HG03095 (cell line): ENCODE results near the gene FBH1.
"Not testable (repeated sequence)": the region's sequence is repeated elsewhere in the genome, so short reads cannot be mapped to it uniquely, and the experiment has no call there.

Experiments used
- ATAC-seq: cut with Tn5 transposase; IDR thresholded peaks from one replicate; pipeline ENCODE4 v1.9.1; 2021; ENCODE audit warnings: moderate library complexity; ENCODE audit not compliant: unreplicated experiment

The FBH1 gene

DNA sequence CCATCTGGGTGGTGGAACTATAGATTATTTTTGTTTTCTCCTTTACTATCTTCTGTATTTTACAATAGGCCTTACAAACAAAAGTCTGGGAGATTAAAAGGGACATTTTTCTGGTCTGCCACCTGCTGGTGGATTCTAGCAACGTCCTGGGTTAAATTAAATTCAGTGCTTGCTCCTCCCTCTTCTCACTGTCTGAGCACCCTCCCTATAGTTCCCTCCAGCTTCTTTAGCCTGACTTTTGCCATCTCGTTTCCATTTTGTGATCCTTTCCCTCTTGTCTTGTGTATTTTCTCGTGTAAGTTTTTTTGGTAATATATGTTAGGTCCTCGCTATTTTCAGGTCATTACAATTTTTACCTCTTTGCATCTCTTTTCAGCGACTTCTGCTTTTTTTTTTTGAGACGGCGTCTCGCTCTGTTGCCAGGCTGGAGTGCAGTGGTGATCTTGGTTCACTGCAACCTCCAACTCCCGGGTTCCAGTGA is 16.5 kb upstream of the FBH1 start:
- ATAC-seq: peak; percentile 66

DNA sequence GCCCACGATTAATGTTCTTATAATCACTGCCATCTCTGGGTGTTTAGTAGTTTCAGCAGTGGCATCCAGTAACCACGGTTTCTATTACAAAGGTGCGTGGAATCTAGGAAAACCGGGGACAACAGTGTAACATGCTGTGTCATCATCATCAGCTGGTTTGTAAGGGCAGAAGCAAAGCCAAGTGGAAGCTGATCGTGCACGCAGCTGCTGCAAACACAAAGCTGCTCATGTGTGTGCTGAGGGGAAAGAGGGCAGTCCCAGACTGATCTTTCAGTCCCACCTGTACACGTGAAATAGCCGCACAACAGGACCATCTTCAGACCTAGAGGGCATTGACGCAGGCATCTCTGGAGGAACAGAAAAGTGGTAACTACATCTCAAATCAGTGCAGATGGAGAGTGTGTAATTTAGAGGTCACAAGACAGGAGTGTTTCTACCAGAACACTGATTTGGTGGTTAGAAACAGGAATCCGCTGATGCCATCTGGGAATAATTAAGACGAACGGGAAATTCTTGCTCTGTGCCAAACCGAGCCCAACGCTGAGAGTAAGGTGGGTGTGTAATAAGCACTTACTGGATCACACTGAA is 13.8 kb upstream of the FBH1 start:
- ATAC-seq: no peak

DNA sequence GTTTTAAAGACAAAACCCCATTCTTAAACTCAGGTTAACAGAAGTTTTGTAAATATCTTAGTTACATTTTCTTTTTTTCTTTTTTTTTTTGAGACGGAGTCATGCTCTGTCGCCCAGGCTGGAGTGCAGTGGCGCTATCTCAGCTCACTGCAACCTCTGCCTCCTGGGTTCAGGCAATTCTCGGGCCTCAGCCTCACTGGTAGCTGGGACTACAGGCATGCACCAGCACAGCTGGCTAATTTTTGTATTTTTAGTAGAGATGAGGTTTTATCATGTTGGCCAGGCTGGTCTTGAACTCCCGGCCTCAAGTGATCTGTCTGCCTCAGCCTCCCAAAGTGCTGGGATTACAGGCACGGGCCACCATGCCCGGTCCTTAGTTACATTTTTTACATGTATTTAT is 13.0 kb upstream of the FBH1 start:
- ATAC-seq: not testable (repeated sequence)

DNA sequence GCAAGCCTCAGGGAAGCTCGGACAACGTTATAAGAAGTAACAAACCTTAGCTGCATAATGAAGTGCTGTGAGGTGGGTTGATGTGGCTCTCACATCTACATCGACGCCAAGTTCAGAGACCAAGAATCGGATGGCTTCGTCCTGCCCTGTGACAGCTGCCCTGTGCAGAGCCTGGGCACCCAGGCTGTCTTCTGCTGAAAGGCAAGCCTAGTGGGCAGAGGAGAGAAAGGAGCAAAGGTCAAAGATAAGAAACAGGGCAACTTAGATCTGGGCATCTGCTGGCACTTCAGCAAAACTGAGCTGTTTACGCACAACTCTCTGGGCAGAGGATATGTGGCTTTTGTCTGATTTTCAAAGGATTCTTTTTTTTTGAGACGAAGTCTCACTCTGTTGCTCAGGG is 7.1 kb upstream of the FBH1 start:
- no peak for ATAC-seq

DNA sequence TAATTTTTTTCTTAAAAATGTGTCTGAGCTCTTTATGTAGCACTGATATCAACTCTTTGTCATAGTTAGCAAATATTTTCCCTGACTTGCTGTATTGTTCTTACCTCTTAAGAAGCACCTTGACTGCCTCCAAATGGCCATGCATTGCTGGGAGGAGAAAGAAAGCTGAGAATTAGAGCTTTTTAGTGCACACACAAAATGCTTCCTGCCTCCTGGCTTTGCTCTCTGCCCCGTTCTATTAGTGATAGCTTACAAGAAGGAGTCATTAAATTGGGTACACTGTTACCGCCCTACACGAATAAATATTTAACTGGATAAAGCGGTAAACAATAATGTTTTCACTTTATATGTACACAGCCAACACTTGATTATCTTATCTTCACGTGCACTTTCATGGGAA is 4.4 kb upstream of the FBH1 start:
- ATAC-seq: no peak

DNA sequence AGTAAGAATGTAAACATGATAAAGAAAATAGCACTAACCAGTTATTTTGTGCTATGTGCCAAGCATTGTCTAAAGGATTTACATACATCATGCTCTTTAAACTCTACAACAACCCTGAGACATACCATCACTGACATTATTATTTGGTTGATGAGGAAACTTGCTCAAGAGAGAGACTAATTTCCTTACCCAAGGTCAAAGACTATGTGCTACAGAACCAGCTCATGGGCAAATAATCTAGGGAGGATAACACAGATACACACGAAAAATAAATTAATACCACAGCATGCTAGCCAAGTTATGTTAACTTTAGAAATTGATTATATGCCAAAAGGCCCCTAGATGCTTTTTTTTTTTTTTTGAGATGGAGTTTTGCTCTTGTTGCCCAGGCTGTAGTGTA is 3.0 kb upstream of the FBH1 start:
- ATAC-seq: no peak

DNA sequence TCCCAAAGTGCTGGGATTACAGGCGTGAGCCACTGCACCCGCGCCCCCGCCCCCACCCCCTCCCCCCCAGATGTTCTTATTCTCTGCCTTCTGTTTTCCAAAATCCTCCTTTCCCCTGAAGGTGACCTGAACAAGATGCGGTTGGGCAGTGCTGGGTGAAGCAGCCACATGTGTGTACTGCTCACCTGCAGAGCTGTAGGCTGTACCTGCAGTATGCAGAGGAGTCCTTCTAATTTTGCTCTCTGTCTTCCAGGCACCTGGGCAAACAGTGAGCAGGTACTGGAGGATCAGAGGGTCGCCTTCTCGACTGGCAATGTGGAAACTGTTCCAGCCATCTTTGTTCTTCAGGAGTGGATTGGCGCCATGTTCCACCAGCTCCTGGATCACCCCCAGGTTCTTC is 2.4 kb upstream of the FBH1 start:
- no peak for ATAC-seq

DNA sequence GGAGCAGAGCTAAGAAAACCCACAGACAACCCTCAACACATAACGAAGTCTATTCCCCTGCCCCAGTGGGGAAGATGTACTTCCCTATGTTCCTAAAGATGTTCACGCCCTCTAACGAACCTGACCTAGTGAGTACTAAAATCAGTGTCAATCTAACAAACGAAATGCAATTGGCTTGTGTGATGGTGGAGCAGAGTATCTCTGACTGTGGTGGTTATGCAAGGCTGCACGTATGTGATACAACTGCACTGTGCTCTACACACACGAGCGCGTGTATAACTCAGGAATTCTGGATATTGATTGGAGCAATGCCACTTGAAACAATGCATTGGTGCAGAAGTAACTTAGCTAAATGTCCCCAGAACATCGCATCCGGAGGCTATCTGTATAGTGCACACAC is 1.7 kb upstream of the FBH1 start:
- ATAC-seq: no peak

DNA sequence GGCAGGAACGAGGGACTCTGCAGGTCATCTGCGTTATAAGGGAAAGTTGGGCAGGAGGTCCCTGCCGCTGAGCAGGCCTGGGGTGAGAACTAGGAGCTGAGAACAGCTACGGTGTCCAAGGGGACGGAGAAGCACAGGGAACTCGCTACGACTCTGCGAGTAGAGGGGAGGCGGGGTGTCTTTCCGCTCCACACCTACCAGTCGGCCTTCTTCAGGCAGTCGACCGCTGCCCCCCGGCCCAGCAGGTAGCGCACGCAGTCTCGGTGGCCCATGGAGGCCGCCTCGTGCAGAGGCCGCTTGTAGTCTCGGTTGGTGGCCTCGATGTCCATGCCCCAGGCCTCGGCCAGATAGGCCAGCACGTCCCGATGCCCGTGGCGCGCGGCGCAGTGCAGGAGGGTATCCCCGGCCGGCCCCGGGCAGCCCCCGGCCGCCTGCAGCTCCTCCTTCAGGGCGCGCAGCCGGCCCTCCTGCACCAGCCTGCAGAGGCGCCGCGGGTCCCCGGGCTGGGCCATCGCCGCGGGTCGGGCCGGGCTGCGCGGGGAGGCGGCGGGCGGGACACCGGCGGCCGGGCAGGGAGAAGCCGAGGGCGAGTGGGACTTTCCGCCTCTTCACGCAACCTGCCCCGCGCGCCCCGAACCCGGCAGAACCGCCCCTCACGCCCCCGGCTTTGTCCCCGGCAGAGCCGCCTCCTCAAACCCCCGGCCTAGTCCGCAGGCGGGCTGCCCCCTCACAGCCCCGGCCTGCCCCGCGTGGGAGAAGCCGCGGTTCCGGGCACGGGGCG is 1.0 kb upstream of the FBH1 start:
- peak; percentile 33 for ATAC-seq

DNA sequence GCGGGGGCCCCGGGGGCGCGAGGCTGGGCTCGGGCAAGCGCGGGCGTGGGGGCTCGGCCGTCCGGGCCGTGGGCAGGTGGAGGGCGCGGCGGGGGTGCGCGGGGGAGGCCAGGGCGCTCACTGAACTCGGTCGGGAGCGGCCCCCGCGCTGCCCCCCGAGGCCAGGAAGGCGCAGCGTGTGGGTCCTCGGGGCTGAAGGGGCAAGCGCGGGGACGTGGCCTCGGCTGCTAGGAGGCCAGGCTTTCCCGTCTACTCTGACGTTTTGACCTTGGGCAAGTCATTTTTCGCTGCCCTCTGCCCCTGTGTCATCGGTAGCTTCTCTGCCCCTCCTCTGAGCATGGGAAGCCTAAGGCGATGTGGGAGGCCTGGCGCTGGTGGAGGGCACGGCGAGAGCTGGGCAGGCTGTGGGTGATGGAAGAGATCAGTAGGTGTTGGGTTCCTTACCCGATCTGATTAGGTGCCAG is 441 bp downstream of the FBH1 start:
- no peak for ATAC-seq

DNA sequence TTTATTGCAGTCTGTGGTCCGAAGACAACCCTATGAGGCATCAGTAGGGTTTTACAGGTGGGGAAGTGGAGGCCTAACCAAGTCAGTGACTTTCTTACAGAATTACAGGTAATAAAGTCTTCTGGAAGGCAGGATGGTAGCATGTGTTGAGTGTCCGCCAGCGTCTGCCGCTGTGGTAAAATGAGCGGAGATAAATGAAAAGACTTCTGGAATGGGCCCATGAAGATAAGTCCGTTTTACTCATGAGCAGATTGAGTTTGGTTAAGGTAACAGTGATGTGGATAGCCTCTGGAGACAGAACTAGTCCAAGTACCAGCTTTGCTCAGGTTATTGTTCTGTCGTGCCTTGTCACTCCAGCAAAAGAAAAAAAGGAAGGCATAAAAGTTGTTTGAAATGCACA is 966 bp downstream of the FBH1 start:
- no peak for ATAC-seq

DNA sequence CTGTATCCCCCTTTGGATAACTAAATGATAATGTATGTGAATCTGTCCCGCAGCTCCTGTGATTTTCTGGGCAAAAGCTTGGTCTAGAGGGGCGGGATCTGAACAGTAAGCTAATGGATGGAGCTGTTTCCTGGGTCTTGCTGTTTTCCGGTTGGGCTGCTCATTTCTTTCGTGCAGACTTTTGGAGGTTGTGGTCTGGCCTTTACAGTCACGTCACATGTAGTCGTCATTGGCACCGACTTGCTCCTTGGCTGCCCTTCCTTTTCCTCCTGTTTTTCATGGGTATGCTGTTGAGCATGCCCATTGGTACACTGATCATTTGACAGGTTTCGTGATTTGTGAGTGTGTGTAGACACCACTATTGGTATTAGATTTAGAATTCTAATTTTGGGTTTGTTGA is 2.0 kb downstream of the FBH1 start:
- ATAC-seq: no peak

DNA sequence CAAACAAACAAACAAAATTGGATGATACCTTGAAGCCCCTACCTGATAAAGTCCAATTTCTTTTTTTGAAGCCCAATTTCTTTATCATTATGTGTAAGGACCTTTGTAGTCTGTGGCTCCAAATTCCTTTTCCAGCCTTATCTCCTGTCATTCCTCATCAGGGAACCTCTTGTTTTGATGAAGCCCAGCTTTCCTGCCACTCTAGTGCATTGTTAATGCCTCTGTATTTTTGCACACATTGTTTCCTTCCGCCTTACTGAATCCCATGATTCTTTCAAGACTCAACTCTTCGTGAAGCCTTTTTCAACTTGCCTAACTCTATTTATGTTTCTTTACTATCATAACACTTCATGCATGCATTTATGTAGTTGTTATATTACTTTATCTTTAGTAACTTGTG is 3.3 kb downstream of the FBH1 start:
- no peak for ATAC-seq

DNA sequence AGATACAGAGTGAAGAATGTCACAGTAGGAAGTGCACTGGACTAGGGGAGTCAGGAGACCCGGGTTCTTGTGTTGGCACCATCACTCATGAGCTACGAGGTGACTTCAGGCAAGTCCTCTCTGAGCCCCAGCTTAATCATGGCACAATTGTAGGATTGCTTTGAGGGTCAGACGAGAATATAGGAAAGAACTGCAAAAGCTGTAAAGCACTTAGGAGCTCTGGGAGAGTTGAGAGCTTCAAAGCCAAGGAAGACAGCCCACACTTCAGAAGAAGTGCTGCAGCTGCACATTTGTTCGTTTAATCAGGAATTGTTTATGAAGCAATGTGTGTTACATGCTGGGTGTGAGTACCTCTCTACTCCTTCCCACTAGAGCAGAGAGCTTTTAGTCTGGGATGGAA is 4.4 kb downstream of the FBH1 start:
- no peak for ATAC-seq

DNA sequence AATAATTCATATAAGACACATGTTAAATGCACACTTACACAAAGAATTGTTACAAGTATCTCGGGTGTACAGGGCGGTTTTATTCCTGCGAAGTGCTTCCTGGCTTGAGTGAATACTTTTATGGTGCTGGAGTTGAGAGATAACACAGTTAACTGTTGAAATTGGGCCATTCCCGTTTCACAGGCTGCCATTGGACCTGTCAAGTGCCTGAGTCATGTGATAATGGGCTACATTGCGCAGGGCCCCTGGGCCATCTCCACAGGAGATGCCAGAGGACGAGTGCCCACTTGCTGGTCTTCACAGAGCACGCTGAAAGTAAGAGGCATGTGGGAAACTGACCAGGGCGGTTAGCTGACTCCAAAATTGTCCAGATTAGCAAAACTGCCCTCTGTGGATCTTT is 4.8 kb downstream of the FBH1 start:
- no peak for ATAC-seq

DNA sequence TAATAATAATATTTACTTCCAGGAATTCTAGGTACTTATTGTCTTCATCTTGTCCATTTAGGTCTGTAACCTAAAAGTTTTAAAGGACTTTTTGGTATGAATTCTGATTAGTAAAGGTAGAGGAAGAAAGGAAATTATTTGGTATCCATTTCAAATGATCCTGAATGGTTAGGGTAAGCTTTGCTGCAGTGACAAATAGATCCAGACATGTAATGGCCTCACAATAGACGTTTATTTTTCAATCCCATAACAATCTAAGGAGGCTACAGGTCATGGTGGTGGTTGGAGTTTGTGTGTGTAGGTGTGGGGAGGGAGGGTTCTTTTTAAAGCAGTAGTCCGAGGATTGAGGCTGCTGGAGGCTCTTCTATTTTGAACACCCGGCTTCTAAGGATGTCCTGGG is 5.3 kb downstream of the FBH1 start:
- no peak for ATAC-seq

DNA sequence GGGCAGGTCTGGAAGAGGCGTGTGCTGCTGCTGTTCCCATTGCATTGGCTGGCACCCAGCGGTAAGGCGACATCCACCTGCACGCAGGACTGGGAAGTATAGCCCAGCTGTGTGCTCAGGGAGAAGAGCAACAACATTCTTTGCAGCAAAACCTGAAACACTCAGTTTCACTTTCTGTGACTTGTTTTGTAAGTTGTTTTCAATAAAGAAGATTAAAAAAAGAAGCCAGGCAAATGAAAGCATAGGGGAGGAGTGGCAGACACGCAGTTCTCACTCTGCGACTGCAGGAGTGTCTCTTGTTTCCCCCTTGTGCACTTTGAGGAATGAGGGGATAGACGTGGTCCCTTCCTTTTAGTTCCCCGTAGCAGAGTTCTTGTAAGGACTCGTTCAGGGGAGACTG is 5.8 kb downstream of the FBH1 start:
- peak; percentile 63 for ATAC-seq

DNA sequence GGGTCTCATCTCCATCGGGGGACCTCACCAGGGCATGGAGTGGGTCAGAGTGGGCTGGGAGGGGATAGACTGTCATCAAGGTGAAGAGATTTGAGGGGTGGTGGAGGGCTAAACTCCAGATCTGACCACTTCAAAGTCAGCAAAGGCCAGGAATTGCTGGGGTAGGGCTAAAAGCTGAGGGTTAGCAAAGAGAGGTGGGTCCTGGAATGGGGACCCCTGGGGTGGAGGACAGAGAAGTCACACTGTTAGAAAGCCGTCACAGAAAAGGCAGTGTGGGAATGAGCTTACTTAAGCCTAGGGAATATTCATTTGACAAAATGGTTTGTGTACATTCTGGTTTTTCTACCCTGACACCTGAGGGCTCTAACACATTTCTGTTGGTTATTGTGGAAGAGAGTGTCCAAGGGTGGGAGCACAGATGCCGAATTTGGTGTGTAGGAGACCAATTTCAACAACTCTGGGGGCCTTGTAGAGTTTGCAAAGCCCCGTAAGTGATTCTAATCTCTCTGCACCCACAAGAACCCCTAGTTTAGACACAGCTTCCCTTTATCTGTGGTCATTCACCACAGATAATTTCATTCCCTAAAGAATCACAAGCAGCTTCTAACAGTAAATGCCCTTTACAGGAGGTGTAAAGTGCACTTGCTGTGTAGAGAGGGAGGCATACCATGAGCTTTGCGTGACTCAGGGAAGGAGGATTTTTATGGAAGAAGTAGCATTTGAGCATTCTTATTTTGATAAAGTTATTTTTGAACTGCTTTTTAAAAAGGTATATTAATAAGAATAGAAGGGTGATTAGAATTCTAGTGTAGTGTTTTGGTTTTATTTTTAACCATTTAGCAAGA is 6.4 kb downstream of the FBH1 start:
- ATAC-seq: no peak

DNA sequence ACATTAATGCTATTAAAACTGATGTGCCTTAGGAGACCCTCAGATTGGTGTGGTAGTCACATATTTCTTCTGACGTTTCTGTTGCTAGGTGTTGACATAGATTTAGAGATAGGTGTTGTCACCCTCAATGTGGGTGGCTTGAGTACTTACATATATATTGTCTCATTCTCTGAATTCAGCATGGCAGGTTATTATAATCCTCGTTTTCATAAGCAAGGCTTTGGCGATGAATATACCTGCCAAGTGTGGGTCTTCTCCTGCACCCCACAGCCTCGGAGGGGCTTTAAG is 7.0 kb downstream of the FBH1 start:
- no peak for ATAC-seq

DNA sequence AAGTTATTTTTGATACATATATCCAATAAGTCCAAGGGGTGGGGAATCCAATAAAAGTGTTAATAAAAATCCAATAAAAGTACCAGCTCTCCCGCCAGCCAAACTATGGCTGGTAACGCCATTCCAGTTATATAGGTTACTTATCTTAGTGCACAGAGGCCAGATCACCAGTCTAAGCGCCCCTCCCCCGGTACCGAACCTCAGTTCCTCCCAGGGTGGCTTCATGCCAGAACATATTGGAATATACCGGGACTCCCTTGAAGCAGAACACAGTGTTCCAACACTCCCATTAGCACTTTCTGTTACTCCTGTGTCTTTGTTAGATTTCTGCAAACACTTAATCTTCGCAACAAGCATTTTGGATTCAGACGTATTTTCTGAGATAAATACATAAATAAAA is 7.5 kb downstream of the FBH1 start:
- ATAC-seq: no peak

DNA sequence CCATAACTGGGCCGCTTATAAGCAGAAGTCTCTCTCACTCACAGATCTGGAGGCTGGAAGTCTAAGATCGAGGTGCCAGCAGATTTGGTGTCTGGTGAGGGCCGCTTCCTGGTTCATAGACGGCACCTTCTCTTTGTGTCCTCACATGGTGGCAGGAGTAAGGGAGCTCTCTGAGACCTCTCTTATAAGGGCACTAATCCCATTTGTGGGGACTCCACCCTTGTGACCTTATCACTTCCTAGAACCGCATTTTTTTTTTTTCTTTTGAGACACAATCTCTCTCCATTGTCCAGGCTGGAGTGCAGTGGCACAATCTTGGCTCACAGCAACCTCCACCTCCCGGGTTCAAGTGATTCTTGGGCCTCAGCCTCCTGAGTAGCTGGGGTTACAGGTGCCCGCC is 8.1 kb downstream of the FBH1 start:
- ATAC-seq: no peak

DNA sequence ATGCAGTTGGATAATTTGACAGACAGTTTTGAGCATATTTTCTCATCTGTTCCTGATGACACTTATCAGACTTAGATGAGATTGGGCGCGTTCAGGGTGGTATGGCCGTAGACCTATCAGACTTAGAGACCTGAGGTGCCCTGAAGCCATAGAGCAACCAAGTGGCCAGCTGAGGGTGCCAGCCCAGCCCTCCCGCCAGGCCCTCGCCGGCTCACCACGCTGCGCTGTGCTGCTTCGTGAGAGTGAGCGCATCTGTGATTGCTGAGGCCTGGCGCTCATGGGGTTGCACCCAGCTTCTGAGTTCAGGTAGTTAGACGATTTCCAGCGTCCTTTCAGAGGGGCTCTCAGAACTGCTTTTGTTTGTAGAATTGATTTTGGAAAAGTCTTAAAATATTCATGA is 10.2 kb downstream of the FBH1 start:
- no peak for ATAC-seq
